H1 (cell line): ENCODE measurements around the gene NLRC3. TPM values are rescaled to one million over a fixed set of nuclear protein-coding genes. Genes with fewer than 3 reads are reported as not detected.

Experiments
- CTBP2 ChIP-seq: IDR thresholded peaks from 2 replicates; pipeline ENCODE4 v1.7.0; 2011; ENCODE audit warnings: borderline replicate concordance, mild to moderate bottlenecking, moderate library complexity, mixed read lengths, low read length; ENCODE audit not compliant: insufficient read depth, insufficient read length
- EGR1 ChIP-seq: IDR thresholded peaks from 2 replicates; pipeline ENCODE4 v1.6.1; 2011; ENCODE audit warnings: low read depth, low read length, borderline replicate concordance
- EP300 ChIP-seq, 2 experiments: IDR thresholded peaks; 1 replicate in 1 of 2; 2 replicates in 1 of 2; pipeline ENCODE4 v1.6.1; 2011 to 2012; ENCODE audit warnings: low read depth in 2 of 2, low read length in 2 of 2, mild to moderate bottlenecking in 2 of 2, borderline replicate concordance in 1 of 2, inconsistent platforms in 1 of 2, moderate library complexity in 1 of 2
- HDAC2 ChIP-seq, 2 experiments: fragments of 300-600 bp in 1 of 2; sonication (generic) in 1 of 2; IDR thresholded peaks; 2 replicates each; pipeline ENCODE4 v1.6.1; 2011 to 2012; ENCODE audit warnings: low read depth in 2 of 2, low read length in 2 of 2, mild to moderate bottlenecking in 2 of 2, moderate library complexity in 2 of 2, borderline replicate concordance in 1 of 2, inconsistent platforms in 1 of 2
- JUND ChIP-seq: IDR thresholded peaks from 2 replicates; pipeline ENCODE4 v1.6.1; 2011; ENCODE audit warnings: mild to moderate bottlenecking, improper control_type of control experiment, low read length
- KDM4A ChIP-seq: IDR thresholded peaks from one replicate; pipeline ENCODE4 v1.7.1; 2012; ENCODE audit warnings: low read depth, mild to moderate bottlenecking, moderate library complexity, low read length, inconsistent platforms; ENCODE audit not compliant: severe bottlenecking
- polyA plus RNA-seq, 7 experiments: library from polyadenylated mRNA; depleted of rRNA in 3 of 7; stranded (reverse) in 5 of 7; unstranded in 2 of 7; fragments of >200 nt in 5 of 7; fragments of 200-250 nt in 2 of 7; gene quantifications; 1 replicate in 5 of 7; 2 replicates in 1 of 7; 4 replicates in 1 of 7; pipeline versions ENCODE4 v1.2.1 to v1.2.3, GENCODE V29; 2011 to 2013; ENCODE audit warnings: missing spikeins in 2 of 7, mixed read lengths in 2 of 7
- total RNA-seq: library from RNA; stranded (reverse); fragmentation: NEBNext Ultra II Directional; extraction: Animal tissue kit (Norgen Biotek cat#: 25700); gene quantifications from 2 replicates; pipeline ENCODE4 v1.2.1, GENCODE V29; 2021

Gene NLRC3
- total and polyA plus RNA-seq, 2 of the 8 experiments (the other 6 are each of a cell fraction or from before 2014, with no cell fraction given) = 0.18 to 0.20 TPM

DNA sequence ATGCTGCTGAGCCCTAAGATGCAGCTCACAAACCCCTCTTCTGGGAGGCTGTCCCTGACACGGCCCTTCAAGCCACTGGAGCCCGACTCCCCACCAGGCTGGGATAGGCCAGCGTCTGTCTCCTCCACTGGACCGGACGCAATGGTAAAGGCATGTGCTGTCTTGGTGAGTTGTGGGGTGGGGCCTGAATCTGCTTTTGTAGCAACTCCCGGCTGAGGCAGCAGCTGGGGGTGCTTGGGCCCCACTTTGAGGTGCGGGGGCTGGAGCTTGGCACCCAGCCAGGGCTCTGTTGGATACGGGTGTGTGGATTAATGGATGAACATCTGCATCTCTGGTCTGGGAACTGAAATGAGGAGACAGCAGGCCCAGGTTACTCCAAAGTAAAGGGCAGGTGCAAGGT, 3.5 kb upstream of the NLRC3 start (continued):
- TF ChIP-seq EP300 (IDR thresholded peaks at IDR 0.05; ENCODE audit: borderline replicate concordance in 1 of 2, low read depth in 2 of 2, low read length in 2 of 2) (no peak), JUND (no peak), HDAC2 (IDR thresholded peaks at IDR 0.05; ENCODE audit: borderline replicate concordance in 1 of 2, low read depth in 2 of 2, low read length in 2 of 2) (no peak), EGR1 (no peak), CTBP2 (no peak), KDM4A (no peak)
